AG09319 (cell line): ENCODE measurements around the gene FBXW7.

Experiments used
- DNase-seq: peaks from one replicate; pipeline ENCODE4 v3.0.0-alpha.2; 2010; ENCODE audit warnings: low read depth; ENCODE audit errors: extremely low read depth
- CTCF ChIP-seq: IDR thresholded peaks from 2 replicates; pipeline ENCODE4 v1.5.1; 2011; ENCODE audit warnings: low read depth, mild to moderate bottlenecking, inconsistent platforms, low read length, moderate library complexity

The FBXW7 gene

GRCh38 chr4:152577708-152578396, 42.0 kb upstream of the FBXW7 start:
- no peak for TF ChIP-seq CTCF
- DNase-seq: no peak

- no peak for DNase-seq
Measured at GRCh38 chr4:152575533-152575932, 39.6 kb upstream of the FBXW7 start.

GRCh38 chr4:152573861-152574260, 38.0 kb upstream of the FBXW7 start:
- no peak for DNase-seq

More at GRCh38 chr4:152575533-152575932, 39.6 kb upstream of the FBXW7 start:
- TF ChIP-seq CTCF: no peak

GRCh38 chr4:152572417-152573086, 36.7 kb upstream of the FBXW7 start:
- no peak for TF ChIP-seq CTCF
- no peak for DNase-seq

More at GRCh38 chr4:152573861-152574260, 38.0 kb upstream of the FBXW7 start:
- no peak for TF ChIP-seq CTCF

GRCh38 chr4:152571770-152572169, 35.9 kb upstream of the FBXW7 start:
- no peak for DNase-seq
- TF ChIP-seq CTCF: no peak

- DNase-seq: no peak
- no peak for TF ChIP-seq CTCF
Measured at GRCh38 chr4:152571296-152571695, 35.4 kb upstream of the FBXW7 start.

- no peak for DNase-seq
- no peak for TF ChIP-seq CTCF
Measured at GRCh38 chr4:152565333-152565732, 29.4 kb upstream of the FBXW7 start.
